KMS-11 (cell line): Measurements from ENCODE around the gene UGT1A10.

Source experiments
- H2AFZ ChIP-seq: fragments of 200-600 bp; sonication (generic); 2 replicates; pipeline ENCODE4 v1.6.1; 2016; ENCODE audit warnings: antibody characterized with exemption, mixed run types, low read depth
- H3K27ac ChIP-seq: fragments of 200-600 bp; sonication (generic); 2 replicates; pipeline ENCODE4 v1.6.1; 2016; ENCODE audit warnings: mild to moderate bottlenecking, mixed run types
- H3K27me3 ChIP-seq: fragments of 200-600 bp; sonication (generic); 2 replicates; pipeline ENCODE4 v1.6.1; 2017; ENCODE audit warnings: mild to moderate bottlenecking, low read depth, mixed run types, moderate library complexity; ENCODE audit not compliant: insufficient read depth
- H3K36me3 ChIP-seq: fragments of 200-600 bp; sonication (generic); 2 replicates; pipeline ENCODE4 v1.6.1; 2017; ENCODE audit warnings: mild to moderate bottlenecking, mixed run types; ENCODE audit not compliant: insufficient read depth
- H3K4me1 ChIP-seq: fragments of 200-600 bp; sonication (generic); 2 replicates; pipeline ENCODE4 v1.6.1; 2016; ENCODE audit warnings: mild to moderate bottlenecking, low read depth, mixed run types; ENCODE audit not compliant: poor library complexity, severe bottlenecking
- H3K4me2 ChIP-seq: fragments of 200-600 bp; sonication (generic); 2 replicates; pipeline ENCODE4 v1.7.0; 2016; ENCODE audit warnings: mild to moderate bottlenecking, mixed run types
- H3K4me3 ChIP-seq: fragments of 200-600 bp; sonication (generic); IDR thresholded peaks from 2 replicates; pipeline ENCODE4 v1.6.1; 2017; ENCODE audit warnings: low read depth, low read length, mixed read lengths; ENCODE audit not compliant: insufficient read depth
- H3K79me2 ChIP-seq: fragments of 200-600 bp; sonication (generic); 2 replicates; pipeline ENCODE4 v1.6.1; 2016; ENCODE audit warnings: low read depth, mixed run types; ENCODE audit not compliant: insufficient read depth
- H3K9ac ChIP-seq: fragments of 200-600 bp; sonication (generic); 2 replicates; pipeline ENCODE4 v1.6.1; 2016; ENCODE audit warnings: mild to moderate bottlenecking, mixed run types
- H4K20me1 ChIP-seq: fragments of 200-600 bp; sonication (generic); 2 replicates; pipeline ENCODE4 v1.6.1; 2016; ENCODE audit warnings: mild to moderate bottlenecking, mixed run types; ENCODE audit not compliant: insufficient read depth
- CTCF ChIP-seq: fragments of 200-600 bp; sonication (generic); conservative IDR thresholded peaks from 2 replicates; pipeline ENCODE4 v1.6.1; 2017; ENCODE audit warnings: low read depth, mild to moderate bottlenecking, antibody characterized with exemption, low read length, moderate library complexity, mixed read lengths

UGT1A10 gene

GRCh38 chr2:233681521-233682099, 45.4 kb downstream of the UGT1A10 start, which contains the start of gene UGT1A7:
TSS of gene UGT1A7 (plus strand) at chr2:233681901. CDS start at chr2:233681938, 37 bp downstream.
- Histone ChIP-seq H3K79me2 (no peaks in the 10 kb centered on the region), H4K20me1 (no peaks in the 10 kb centered on the region), H3K4me1 (no peaks in the 10 kb centered on the region), H3K4me2 (no peak within 1 kb of the TSS), H3K36me3 (no peaks in the 10 kb centered on the region), H3K9ac (no peak within 1 kb of the TSS), H2AFZ (no peak within 1 kb of the TSS), H3K4me3 (no peak within 1 kb of the TSS), H3K27ac (no peak within 1 kb of the TSS), H3K27me3 (no peaks in the 10 kb centered on the region; the same call in 1 of the 2 replicates)
- no peak for TF ChIP-seq CTCF

DNA sequence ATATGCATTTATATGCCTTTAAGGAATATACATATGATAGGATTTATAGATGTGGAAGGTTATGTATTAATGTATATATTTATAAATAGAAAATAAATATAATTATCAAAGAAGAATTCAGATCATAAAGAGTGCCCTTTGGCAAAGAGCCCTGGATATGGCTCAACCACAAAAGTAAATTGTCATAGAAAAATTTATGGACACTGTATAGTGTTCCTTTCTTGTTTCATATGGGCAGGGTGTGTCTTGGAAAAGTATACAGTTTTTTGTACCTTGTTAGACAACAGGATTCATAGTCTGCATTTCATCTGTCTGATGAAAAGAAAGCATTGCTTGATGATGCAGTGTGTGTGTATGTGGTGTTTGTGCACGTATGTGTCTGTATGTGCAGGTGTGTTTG, 48.4 kb downstream of the UGT1A10 start:
- Histone ChIP-seq H4K20me1 (no peaks in the 10 kb centered on the region), H3K4me1 (no peaks in the 10 kb centered on the region), H3K4me2 (no peak overlapping the region), H3K27me3 (no peaks in the 10 kb centered on the region; the same call in 1 of the 2 replicates), H3K4me3 (no peak overlapping the region), H3K36me3 (no peaks in the 10 kb centered on the region), H2AFZ (no peak overlapping the region), H3K79me2 (no peaks in the 10 kb centered on the region), H3K27ac (no peak overlapping the region), H3K9ac (no peak overlapping the region)
- no peak for TF ChIP-seq CTCF

- Histone ChIP-seq H3K9ac (no peak overlapping the region), H3K4me1 (no peaks in the 10 kb centered on the region), H3K36me3 (no peaks in the 10 kb centered on the region), H3K4me2 (no peak overlapping the region), H3K27me3 (no peaks in the 10 kb centered on the region; the same call in 1 of the 2 replicates), H3K27ac (no peak overlapping the region), H3K79me2 (no peaks in the 10 kb centered on the region), H3K4me3 (no peak overlapping the region), H2AFZ (no peak overlapping the region), H4K20me1 (no peaks in the 10 kb centered on the region)
- TF ChIP-seq CTCF: no peak
These were observed 50.7 kb downstream of the UGT1A10 start for GRCh38 chr2:233686928-233687327.

- Histone ChIP-seq H3K4me2 (no peak overlapping the region), H3K79me2 (no peaks in the 10 kb centered on the region), H3K9ac (no peak overlapping the region), H4K20me1 (no peaks in the 10 kb centered on the region), H3K27me3 (no peaks in the 10 kb centered on the region; the same call in 1 of the 2 replicates), H3K4me3 (no peak overlapping the region), H3K36me3 (no peaks in the 10 kb centered on the region), H3K27ac (no peak overlapping the region), H2AFZ (no peak overlapping the region), H3K4me1 (no peaks in the 10 kb centered on the region)
- TF ChIP-seq CTCF: no peak
These were observed 52.1 kb downstream of the UGT1A10 start for GRCh38 chr2:233688341-233688740.
